SKM-1 (cell line): ENCODE data around the gene KPTN.
"Not testable (repeated sequence)": the region's sequence is repeated elsewhere in the genome, so short reads cannot be mapped to it uniquely, and the experiment has no call there.

ENCODE experiments used
- DNase-seq: peaks from one replicate; lab custom pipeline; 2025; ENCODE audit not compliant: unreplicated experiment; lab: John Stamatoyannopoulos, UW

KPTN gene

DNA sequence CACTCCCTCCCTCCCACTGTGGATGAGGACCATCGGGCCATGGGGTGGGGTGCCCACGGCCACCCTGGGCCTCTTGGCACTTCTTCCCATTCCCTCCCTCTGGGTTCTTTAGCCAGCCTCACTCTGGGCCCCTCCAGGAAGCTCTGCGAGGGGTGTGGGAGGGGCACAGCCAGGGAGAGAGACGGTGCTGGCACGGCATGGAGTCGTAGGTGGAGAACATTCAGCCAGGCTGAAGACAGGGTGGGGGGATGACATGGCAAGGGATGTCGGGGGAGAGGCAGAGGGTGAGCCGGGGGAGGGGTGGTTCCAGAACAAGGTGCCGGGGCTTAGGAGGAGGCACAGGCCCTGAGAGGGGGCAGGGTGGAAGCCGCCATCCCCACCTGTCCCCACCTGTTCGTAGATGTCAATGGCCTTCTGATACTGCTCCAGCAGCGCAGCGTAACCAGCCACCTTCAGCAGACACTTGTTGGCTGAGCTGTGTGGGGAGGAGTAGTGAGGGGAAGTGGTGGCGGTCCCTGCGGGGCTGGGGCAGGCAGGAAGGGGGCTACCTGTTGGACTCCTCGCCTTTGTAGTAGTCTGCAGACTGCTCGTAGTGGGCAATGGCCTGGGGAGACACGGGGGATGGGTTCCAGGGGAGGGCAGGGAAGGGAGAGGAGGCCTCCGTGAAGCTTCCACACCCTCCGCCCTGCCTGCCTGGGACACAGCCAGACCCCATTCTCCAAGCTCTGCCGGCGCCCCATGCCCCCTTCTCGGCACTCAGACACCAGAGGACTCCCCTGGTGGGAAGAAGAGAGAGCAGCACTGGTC, 8.8 kb upstream of the KPTN start:
- no peak for DNase-seq

- DNase-seq = no peak
Observed at GRCh38 chr19:47492137-47492533, 8.1 kb upstream of the KPTN start.

- DNase-seq = no peak
Observed at GRCh38 chr19:47491358-47492136, 7.5 kb upstream of the KPTN start.

GRCh38 chr19:47490847-47491246, 6.8 kb upstream of the KPTN start:
- DNase-seq = no peak

DNA sequence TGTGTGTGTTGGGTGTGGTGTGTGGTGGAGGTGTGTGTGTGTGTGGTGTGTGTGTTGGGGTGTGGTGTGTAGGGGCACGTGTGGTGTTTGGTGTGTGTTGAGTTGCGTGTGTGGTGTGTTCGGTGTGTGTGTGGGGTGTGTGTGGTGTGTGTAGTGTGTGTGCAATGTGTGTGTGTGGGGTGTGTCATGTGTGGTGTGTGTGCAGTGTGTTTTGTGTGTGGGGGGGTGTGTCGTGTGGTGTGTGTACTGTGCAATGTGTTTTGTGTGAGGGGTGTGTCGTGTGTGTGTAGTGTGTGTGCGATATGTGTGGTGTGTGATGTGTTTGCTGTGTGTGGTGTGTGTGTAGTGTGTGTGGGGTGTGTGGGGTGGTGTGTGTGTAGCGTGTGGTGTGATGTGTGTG, 6.0 kb upstream of the KPTN start:
- no peak for DNase-seq

DNA sequence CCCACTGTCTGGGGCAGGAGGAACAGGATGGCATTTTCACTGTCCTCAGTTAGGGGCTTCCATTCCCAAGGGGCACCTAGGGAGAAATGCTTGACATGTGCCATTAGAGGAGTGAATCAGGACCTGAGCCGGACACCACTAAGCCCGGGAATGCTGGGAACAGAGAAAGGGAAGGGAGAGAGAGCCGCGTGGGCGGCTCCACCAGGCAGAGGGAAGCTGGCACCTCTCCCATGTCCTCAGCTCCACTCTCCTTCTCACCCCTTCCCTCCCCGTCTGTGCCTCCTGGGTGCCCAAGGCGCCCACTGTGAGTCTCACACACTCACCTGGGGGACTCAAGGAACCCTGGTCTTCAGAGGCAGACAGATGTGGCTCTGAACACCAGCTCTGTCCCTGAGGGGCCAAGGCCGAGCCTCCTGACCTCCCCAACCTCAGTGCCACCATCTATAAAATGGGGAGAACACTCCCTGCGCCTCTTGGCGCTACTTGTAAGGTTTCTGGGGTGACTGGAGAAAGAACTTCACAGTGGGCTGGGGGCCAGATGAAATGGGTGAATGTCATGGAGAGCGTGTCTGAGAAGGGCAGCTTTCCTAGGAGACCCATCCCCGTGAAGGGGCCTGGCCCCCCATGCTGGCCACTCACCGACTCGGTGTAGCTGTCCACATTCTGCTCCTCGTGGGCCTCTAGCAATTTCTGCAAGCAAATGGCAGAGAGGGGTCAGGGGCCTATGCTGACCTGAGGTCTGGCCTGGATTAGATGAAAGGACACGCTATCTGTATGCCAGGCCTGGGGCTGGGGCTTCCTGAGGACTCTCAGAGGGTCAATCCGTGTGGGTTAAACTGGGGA, 5.3 kb upstream of the KPTN start:
- no peak for DNase-seq

GRCh38 chr19:47487551-47488515, 3.8 kb upstream of the KPTN start:
- no peak for DNase-seq

- no peak for DNase-seq
Observed at GRCh38 chr19:47486900-47487299, 2.9 kb upstream of the KPTN start.

GRCh38 chr19:47486220-47486619, 2.2 kb upstream of the KPTN start:
- not testable (repeated sequence) for DNase-seq

DNA sequence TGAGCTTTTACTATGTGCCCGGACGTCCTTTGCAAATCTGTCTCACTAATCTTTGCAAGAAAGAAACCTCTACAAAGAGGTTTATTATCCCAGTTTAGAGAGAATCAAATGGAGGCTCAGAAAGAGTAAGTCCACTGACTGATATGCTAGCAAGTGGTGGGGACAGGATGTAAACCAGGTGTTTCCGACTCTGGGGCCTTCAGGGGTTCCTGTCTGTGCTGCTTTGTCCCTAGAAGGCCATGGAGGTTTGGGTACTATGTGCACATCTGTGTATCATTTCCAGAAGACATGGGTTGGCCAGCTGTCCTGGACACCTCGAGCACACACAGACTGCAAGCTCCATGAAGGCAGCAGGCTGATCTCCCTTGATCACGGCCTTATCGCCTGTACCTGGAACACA, 1.2 kb upstream of the KPTN start:
- no peak for DNase-seq

DNA sequence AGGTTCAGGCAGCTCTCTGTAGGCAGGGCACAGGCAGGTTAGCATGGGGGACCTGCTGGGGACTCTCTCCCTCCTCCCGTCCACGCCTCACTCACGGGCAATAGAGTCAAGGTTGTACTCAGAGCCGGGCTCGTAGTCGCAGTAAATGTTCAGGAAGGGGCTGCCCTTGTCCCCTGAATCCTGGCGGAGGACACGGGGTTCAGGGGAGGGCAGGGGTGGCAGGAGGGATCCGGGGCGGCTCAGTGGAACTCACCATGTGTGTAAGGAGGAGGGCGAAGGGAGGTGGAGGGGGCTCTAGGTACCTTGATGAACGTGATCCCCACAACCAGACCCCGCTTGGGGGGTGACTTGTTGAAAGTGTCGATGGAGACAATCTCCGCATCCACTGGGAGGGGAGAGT, 819 bp downstream of the KPTN start:
- DNase-seq = no peak

DNA sequence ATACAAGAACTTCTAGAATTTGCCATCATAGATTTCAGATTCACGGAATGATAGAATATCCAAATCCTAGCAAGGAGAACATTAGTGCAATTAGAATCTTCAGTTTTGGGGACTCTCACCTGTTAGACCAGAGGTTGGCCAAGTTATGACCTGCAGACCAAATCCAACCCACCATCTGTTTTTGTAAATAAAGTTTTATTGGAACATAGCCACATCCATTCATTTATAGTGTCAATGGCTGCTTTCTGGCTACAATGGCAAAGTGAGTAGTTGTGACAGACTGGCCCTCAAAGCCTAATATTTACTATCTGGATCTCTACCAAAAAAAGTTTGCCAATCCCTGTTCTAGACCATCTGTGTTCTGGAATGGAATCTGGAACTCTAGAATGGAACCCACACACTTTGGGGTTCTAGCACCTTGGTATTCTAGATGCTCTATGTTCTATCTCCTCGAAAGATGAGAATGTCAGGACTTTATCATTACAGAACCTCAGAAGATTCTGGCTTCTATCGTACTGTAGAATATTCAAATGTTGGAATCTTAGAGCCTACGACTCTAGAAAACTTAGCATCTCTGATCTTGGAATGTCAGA, 2.5 kb downstream of the KPTN start:
- no peak for DNase-seq

DNA sequence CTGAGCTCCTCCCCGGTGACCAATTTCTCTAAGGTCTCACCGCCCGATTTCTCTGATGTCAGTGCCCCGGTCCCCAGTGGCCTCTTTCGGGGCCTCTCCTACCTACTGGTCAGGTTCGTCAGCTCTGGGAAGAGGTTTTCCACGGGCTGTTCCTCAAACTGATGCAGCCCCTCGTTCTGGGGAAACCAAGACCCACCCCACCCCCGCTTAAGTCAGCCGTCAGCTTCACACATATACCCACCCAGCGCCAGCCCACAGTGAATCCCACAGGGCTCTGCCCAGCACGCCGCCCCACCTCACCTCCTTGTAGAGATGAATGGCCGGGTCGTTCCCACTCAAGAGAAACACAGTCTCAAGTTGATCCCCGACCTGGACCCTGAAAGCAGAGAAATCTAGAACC, 3.4 kb downstream of the KPTN start:
- DNase-seq = no peak

DNA sequence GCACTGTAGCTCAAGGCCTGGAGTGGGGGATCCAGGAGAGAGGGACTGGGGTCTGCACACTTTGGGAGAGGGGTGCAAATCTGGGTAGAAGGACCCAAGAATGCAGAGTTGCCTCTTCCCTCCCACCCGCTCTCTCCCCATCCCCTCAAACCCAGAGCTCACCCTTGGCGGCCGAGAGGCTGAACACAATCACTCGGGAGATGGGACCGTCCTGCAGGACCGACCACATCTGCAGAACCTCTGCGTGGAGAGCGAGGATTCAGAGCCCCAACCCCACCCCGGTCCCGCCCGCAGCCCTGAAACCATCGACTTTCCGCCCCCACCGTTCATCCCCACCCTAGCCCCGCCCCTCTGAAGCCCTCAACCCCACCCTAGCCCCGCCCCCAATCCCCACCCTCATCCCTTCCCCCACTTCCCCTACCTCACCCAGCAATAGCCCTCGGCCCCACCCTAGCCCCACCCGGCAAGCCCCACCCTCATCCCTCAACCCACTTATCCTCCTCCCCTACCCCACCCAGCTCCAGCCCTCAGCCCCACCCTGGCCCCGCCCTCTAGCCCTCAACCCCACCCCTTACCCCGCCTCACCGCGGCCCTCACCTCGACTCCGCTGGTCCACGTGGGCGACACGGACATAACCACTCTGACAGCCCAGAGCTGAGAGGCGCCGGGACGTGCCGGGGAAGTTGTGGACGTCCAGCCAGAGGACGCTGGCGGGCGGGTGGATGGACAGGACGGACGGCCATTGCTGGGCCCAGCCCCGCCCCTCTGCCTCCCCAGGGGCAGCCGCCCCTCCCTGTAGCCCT, 4.1 kb downstream of the KPTN start:
- no peak for DNase-seq

DNA sequence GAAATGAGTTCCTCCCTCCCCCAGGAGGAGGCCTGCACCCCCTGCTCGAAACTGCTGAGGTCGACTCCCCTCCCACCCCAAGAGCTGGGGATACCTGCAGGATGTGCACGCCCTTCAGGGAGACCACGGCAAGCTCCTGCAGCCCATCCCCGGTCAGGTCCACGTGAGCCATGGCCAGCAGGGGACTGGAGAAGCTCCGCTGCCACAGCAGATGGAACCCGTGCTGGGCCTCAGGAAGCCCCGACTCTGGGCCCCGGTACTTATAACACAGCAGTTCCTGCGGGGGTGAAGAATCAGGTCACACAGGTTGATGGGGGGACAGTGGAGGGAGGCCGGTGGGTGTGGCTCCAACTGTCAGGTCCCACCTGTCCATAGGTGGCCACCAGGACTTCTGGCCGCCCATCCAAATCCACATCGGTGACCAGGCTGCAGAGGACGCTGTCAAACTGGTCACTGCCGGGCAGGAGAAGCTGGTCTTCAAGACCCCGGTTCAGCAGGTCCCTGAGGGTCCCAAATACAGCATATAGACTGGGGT, 7.5 kb downstream of the KPTN start:
- DNase-seq = no peak

GRCh38 chr19:47475465-47475864, 8.6 kb downstream of the KPTN start:
- DNase-seq = no peak

GRCh38 chr19:47473336-47473735, 10.7 kb downstream of the KPTN start:
- no peak for DNase-seq

GRCh38 chr19:47471733-47472457, 12.1 kb downstream of the KPTN start, which contains the start of gene SLC8A2:
Gene SLC8A2 (minus strand): TSS chr19:47471893. CDS start chr19:47466403, 5,490 bp downstream.
- DNase-seq = no peak
